Activated CD4-positive, alpha-beta T cell treated with anti-CD3 and anti-CD28 coated beads, Interleukin-2, Interleukin-6, amounts not matched to agents 100 ng/mL and 50 ng/mL, durations not matched to agents 16 hours and 8 hours (primary cell): Measurements from ENCODE around the gene HEATR5A.
A peak's percentile ranks its signal among the peaks of the same experiment; 100 is the strongest.

ENCODE experiments used
- DNase-seq: peaks from one replicate; pipeline ENCODE4 v3.0.0-alpha.2; 2020

The HEATR5A gene

DNA sequence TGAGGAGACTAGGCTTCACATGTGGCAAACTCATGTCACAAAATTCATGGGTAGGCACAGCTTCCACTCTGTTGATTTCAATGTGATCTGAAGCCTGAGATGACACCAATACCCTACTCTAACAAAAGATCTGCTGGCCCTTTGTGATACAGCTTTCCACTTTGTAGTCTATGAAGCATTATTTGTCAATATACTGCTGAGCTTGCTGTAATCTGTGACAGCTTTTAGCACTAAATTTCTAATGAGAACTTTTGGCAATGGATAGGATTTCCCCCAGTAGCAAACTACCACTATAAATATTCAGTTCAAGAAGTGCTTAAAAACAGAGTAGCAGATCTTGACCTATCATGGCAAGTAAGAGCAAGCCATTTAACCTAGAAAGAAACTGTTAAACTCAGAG, 5.6 kb upstream of the HEATR5A start:
- no peak for DNase-seq

DNA sequence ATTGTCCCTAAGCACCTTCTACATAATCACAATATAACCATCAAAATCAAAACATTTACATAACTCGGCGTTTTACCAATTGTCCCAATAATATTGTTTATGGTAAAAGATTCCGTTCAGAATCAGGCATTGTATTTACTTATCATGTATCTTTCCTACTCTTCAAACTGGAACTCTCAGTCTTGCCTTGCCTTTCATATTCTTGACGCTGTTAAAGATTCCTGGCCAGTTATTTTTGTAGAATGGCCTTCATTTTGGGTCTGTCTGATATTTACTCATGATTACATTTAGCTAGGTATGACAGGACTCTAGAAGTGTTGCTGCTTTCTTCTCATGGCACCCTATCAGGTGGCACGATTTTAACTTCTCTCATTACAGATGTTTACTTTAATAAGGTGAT, 850 bp upstream of the HEATR5A start:
- DNase-seq, result no peak

DNA sequence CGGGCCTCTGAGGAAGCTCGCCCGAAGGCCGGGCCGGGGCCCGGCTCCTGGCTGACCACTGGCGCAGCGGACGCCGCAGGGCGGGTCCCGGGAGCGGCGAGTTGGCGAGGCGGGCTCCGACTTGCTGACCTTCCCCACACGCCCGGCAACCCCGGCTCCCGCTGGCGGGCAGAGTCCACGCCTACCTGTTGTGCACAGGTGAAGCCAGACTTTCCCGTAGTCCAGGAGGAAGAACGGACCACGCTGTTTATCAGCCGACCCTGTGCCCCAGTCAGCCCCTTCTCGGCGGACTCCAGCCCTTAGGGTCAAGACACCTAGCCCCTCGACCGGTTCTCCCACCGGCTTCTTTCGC, 407 bp downstream of the HEATR5A start:
- DNase-seq, result peak; percentile 18

DNA sequence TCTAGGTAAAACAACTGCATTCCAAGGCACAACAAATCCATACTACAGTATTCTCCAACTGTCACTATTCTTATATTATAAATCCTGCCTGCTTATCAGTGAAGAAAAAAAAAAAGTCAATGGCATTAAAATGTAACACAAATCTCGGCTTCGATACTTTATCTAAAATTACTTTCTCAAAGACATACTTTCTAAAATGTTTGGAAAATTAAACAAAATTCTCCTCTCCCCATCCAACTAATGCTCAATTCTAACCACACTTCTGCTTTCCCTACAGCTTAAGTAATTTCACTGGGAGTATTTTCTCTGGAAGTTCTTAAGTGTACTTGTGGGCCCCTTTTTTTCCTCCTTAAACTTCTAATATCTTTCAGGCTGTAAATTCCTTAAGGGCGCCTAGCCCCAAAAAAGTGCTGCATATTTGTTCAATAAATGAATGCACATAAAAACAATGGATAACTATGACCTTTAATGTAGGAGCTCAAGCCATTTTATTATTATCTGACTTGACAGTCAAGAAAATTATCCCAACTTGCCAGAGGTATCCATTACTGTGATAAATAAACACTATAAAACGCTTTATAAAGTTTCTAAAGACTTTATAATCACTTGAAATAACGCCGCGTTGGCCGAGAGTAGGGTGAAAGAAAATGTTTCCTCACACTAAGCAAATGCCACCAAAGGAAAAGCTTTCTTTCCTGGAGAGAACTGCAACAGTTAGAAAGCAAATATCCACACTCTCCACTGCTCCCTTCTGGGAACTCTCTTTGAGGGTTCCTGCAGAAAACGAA, 977 bp downstream of the HEATR5A start:
- DNase-seq, result no peak

DNA sequence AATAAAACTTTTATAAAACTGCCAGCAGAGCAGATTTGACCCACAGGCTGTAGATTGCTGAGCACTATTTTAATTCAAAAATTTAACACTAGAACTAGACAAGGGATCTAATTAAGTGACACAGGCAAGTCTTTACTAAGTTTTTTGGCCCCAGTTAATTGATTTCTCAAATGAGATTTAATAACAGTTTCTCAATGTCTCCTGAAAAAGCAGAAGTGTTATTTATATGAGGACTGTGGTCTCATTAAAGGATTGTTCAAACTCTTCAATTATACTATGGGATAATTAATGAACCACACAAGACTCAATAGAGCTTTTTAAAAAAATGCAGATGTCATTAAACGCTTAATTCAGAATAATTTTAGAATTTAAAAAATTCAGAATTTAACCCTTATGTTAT, 1.9 kb downstream of the HEATR5A start:
- DNase-seq, result no peak

GRCh38 chr14:31414190-31414833, 6.0 kb downstream of the HEATR5A start:
- DNase-seq, result no peak

DNA sequence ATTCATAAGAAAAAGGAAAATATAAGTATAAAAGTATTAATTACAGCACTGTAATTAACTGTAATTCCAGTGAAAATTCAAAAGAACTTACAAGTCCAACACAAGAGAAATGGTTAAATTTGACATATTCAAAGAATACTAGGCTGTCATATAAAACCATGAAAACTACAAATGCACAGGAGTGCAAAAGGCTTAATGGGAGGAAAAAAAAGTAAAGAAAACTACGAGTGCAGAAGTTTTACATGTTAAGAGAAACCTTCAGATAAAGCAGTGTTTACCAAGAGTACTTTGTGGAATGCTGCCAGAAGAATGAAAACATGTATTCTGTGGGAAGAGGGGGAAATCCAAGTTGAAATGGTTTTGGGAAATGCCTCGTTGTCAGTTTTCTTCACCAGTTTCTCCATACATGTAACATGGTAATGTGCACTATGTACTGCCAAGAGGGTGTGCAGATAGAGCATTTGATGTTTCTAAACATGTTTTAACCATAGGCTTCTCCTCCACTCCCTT, 9.1 kb downstream of the HEATR5A start:
- no peak for DNase-seq

GRCh38 chr14:31410048-31410650, 10.2 kb downstream of the HEATR5A start:
- DNase-seq, result no peak

- DNase-seq, result no peak
Observed at GRCh38 chr14:31408421-31408820, 11.9 kb downstream of the HEATR5A start.

DNA sequence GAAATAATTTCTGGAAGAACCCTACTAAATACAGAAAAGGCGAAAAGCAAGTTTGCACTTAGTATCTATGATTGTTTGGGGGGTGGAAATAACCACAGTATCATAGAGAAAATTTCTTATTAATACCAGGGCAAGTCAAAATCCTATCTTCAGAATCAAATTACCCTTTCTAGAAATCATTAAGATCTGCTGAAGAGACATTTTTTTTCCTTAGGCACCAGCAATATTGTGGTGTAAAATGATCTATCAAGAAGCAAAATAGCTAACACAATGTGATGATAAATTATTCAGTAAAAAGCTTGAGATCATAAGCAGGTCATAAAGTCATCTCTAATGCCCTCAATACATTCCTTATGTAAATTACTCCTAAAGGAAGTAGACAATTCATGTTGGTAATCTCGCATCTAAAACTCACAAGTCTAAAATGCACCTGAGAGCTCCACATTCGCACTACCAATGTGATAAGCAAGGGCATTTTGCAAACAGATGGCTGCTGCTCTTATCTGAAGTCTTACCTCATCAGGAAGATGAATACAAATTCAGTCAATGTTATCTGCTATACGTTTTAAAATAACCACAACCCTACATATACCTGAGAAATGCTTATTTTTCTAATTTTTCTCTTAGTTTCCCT, 14.6 kb downstream of the HEATR5A start:
- no peak for DNase-seq

GRCh38 chr14:31405106-31405505, 15.2 kb downstream of the HEATR5A start:
- no peak for DNase-seq

DNA sequence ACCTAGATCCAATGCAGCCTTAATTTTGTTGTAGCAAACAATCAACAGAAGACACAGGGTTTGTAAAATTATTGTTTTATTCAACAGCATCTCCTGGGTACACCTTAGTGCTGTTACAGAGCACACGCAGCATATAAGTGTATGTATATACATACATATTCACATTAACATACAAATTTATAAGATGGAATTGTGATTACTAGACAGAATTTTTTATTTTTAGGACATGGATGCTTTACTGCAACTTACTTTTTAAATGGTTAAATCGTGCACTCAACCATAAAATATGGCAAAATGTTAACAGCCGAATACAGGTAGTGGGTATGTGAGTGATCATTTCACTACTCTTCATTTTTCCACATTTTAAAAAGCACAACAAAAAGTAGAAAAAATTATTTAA, 16.6 kb downstream of the HEATR5A start:
- no peak for DNase-seq

DNA sequence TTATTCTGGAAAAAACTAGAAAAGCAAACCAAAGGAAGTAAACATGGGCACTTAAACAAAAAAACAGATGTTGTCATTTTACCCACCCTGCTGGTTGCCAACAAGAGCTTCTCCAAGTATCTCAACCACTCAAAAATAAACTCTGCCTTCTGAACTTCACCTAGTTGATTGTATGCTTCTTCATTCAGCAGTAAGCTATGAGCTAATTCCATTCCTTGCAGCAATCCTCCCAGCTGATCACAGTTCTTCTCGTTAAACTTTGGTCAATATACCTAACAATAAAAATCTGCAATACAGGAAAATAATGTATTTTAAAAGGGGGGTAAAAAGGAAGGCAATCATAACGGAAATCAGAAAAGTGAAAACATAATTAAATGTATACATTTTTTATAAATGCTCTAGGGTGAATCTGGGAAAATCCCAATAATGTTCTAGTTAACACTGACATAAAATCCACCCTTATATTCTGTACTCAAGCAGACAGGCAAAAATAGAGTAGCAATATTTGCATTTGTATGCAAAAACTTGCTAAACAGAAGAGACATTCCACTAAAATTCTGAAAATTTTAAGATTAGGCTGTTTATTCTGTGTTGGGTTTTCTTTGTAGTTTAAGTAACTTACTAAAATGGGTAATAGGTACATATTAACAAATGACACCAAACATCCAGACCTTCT, 17.4 kb downstream of the HEATR5A start:
- no peak for DNase-seq

GRCh38 chr14:31401369-31401932, 18.9 kb downstream of the HEATR5A start:
- no peak for DNase-seq

DNA sequence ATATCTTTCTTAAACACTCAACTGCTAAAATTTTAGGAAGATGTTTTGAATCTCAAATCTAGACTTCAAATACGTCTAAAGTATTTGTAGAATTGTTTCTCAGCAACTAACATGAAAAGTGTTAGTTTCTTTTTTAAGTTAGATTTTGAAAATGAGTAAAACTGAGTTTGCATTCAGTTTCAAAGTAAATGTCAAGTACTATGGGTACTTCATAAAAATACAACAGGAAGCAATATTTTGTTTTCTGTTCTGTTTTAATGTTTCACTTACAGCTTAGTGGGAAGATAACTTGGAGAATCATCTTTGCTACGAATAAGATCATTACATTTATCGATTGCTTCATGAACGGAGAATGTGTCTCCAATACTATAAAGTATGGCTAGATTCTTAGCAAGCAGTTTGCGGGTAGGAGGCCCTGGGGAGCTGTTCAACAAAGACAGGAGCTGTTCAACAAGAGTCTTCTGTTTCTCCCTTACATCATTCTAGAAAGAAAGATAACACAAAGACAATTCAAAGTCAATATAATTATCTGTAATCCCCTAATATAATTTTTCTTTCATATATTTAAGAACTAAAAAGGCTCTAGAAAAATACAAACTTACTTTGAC, 20.2 kb downstream of the HEATR5A start:
- DNase-seq, result peak; percentile 12

GRCh38 chr14:31395572-31396205, 24.7 kb downstream of the HEATR5A start:
- DNase-seq, result no peak

DNA sequence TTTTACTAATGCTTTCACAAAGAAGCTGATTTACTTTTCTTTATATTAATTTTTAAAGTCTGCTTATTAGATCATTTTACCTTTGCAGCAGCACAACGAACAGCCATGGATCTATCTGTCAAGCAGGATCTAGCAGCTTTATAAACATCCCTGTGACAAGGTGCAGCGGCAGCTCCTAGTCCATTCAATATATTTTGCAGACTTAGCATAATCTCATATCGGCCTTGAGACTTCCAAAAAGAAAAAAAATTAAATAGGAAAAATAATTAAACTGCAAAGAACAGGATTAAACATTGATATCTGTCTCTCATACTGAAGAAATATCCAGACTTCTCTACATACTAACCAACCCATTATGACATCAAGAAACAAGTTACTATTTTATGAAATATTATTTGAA, 25.2 kb downstream of the HEATR5A start:
- DNase-seq, result no peak

DNA sequence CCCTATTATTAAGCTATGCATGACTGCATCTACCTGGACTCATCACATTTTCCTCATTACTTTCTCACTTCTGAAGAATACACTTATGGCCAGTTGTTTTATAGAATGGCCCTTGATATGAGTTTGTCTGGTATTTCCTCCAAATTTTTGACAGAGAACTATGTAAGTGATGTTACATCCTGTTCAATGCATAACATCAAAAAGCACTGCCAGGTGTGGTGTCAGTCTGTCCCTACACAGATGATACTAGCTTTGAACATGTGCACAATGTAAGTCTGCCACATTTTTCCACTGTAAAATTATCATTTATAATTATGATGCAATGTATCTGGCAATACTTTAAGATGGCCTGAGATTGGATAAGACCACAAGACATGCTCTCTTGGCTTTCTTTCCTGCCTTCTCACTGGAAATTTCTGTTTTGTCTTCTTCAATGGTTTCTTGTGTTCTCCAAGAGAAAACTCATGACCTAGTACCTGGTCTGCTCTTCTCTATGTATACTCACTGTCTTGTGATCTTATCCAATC, 28.3 kb downstream of the HEATR5A start:
- no peak for DNase-seq

DNA sequence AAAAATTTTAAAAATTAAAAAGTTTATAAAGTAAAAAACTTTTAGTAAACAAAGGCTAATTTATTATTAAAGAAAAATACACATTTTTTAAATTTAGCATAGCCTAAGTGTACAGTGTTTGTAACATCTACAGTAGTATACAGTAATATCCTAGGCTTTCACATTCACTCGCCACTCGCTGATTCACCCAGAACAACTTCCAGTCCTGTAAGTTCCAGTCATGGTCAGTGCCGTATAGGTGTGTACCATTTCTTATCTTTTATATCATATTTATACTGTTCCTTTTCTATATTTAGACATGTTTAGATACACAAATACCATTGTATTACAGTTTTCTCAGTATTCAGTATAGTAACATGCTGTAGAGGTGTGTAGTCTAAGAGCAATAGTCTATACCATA, 28.9 kb downstream of the HEATR5A start:
- no peak for DNase-seq

- peak; percentile 25 for DNase-seq
Observed at GRCh38 chr14:31389946-31390345, 30.4 kb downstream of the HEATR5A start.

DNA sequence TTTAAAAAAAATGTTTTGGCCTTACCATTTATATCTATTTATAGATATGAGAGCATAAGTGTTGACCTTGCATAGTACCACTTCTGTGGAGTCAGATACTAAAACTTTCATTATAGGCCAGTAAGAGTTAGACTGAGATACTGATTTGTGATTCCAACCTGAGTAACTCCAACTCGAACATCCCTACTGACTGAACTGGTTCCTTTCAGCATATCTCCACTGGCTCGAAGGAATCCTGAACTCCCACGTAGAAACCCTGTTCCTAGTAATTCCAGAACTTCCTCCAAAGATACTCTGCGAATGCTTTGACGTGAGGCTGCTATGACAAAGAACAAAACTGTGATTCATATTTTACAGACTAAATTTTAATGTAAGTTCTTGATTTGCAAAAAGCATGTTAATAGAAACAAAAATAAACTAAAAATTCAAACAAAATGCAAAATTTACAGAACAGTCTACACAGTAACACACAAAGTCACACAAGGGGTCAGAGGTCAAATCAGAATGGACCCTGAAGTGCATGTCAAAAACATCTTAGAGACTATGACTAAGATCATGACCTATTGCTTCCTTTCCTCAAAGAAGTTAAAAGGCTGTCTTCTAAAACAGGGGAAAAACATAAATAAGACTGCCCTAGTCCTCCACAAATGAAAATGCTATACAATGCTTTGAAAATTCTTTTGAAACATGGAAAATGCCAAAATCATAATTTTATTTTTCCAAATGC, 31.5 kb downstream of the HEATR5A start:
- peak; percentile 62 for DNase-seq
